GM12892 (cell line): ENCODE measurements around the gene OTOS.

Experiments used
- POLR2A ChIP-seq: IDR thresholded peaks from 2 replicates; pipeline ENCODE4 v1.6.1; 2011; ENCODE audit warnings: low read depth, low read length, control low read depth
- POLR2AphosphoS5 ChIP-seq: IDR thresholded peaks from 2 replicates; pipeline ENCODE4 v1.6.1; 2011; ENCODE audit warnings: low read depth, low read length, control low read depth

DNA sequence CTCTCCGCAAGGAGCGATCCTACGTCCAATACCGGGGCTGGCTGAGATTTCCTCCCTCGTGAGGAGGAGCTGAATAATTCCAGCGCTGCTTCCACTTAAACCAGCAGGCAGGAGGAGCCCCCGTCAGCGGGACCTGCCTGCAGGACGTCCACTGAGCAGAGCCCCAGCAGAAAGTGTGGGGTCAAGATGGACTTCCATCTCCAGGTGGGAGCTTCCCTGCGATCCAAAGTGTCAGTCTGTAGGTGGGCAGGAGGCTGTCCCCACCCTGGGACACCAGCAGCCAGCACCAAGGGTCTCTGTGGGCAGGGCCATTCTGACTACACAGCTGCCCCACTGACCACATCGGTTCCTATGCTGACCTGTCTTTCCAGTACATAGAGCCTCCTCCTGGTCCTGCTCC, 462 bp upstream of the OTOS start:
- no peak for TF ChIP-seq POLR2A
- TF ChIP-seq POLR2AphosphoS5, result no peak
